ENCODE results near the gene FILIP1L.
A peak's percentile ranks its signal among the peaks of the same experiment; 100 is the strongest.
"Not testable (repeated sequence)": the region's sequence is repeated elsewhere in the genome, so short reads cannot be mapped to it uniquely, and the experiment has no call there.

FILIP1L gene

GRCh38 chr3:100097919-100098783, 16.1 kb downstream of the FILIP1L start:
- no peak for DNase-seq

GRCh38 chr3:100096866-100097265, 17.4 kb downstream of the FILIP1L start:
- no peak for DNase-seq

- DNase-seq = not testable (repeated sequence)
Measured at GRCh38 chr3:100096286-100096685, 18.0 kb downstream of the FILIP1L start.

GRCh38 chr3:100093831-100094230, 20.5 kb downstream of the FILIP1L start:
- DNase-seq = no peak

GRCh38 chr3:100090669-100091005, 23.7 kb downstream of the FILIP1L start:
- DNase-seq = no peak

- DNase-seq = no peak
Measured at GRCh38 chr3:100089812-100090668, 24.3 kb downstream of the FILIP1L start.

- DNase-seq = no peak
Measured at GRCh38 chr3:100088735-100089368, 25.4 kb downstream of the FILIP1L start.

- no peak for DNase-seq
Measured at GRCh38 chr3:100087198-100087597, 27.1 kb downstream of the FILIP1L start.

GRCh38 chr3:100086401-100086800, 27.9 kb downstream of the FILIP1L start:
- DNase-seq = no peak

- no peak for DNase-seq
Measured at GRCh38 chr3:100084100-100084806, 30.0 kb downstream of the FILIP1L start.

- no peak for DNase-seq
Measured at GRCh38 chr3:100083209-100083608, 31.1 kb downstream of the FILIP1L start.

GRCh38 chr3:100082714-100083113, 31.6 kb downstream of the FILIP1L start:
- DNase-seq = no peak

GRCh38 chr3:100081986-100082692, 32.2 kb downstream of the FILIP1L start:
- DNase-seq = no peak

GRCh38 chr3:100081311-100081710, 33.0 kb downstream of the FILIP1L start:
- DNase-seq = no peak

GRCh38 chr3:100080573-100080972, 33.7 kb downstream of the FILIP1L start:
- DNase-seq = no peak

GRCh38 chr3:100079328-100079727, 35.0 kb downstream of the FILIP1L start:
- DNase-seq = no peak

GRCh38 chr3:100076731-100077529, 37.4 kb downstream of the FILIP1L start:
- no peak for DNase-seq

- no peak for DNase-seq
Measured at GRCh38 chr3:100075851-100076730, 38.2 kb downstream of the FILIP1L start.

GRCh38 chr3:100075196-100075595, 39.1 kb downstream of the FILIP1L start:
- no peak for DNase-seq

GRCh38 chr3:100073714-100074307, 40.5 kb downstream of the FILIP1L start:
- peak; percentile 26 for DNase-seq

Measured in midbrain (tissue), 1 donor.